ENCODE results near the gene TLE3. TPM values are rescaled to one million over a fixed set of nuclear protein-coding genes. Genes with fewer than 3 reads are reported as not detected.

TLE3 gene
- total and polyA plus RNA-seq, 2 of the 13 experiments (the other 11 are each of a cell fraction or from before 2014, with no cell fraction given): 11.9 to 13.8 TPM

MicroRNA genes within 50 kb of the gene (microRNA counts, 767-probe panel; counts per million panel counts)
- not detected for microRNA hsa-miR-629-5p

Small RNAs within 50 kb of the gene (microRNA-seq; reads per million reads assigned to microRNA genes)
- 191 reads per million, percentile 79 among the genes with 10 or more reads in this experiment for gene MIR629

Small RNAs within 50 kb of the gene (small RNA-seq; reads per million reads assigned to genes)
- gene MIR629 (ENCODE audit: insufficient read depth in 2 of 3, insufficient read length in 3 of 3, low read depth in 2 of 3, low replicate concordance in 1 of 3): 0.41 to 59.9 (median 7.8) reads per million in 3 experiments
